ENCODE data around the gene ZNF618.

The ZNF618 gene

DNA sequence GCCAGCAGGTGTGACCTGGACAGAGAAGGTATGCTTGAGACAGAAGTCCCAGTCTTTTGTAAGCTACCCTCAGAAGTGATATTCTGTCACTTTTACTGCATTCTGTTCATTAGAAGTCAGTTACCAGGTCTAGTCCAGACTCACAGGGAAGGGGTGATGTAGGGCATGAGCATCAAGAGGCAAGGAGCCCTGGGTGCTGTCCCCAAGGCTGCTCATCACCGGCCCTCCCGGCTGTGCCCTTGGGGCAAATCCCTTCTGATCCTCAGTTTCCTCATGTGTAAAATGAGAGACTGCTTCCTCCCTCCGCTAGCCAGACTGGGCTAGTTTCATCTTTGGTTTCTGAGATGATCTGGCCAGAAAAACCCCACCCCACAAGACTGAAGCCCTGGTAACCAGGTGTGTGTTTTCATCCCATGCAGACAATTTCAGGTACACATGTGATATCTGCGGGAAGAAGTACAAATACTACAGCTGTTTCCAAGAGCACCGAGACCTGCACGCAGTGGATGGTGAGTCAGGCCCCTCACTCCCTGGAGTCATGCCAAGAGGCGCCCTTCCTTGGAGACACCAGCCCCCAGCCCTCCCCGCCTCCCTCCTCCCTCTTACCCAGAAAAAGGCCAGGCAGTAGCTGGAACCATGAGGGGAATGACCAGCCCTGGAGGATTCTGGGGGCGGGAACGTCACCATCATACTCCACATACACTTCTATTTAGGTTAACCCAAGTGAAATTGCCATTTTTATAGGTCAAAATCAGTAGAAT is 131.0 kb downstream of the ZNF618 start:
- H3K4me3 ChIP-seq (ENCODE audit: low read length): no peak overlapping the region
- TF ChIP-seq, protein P1, sequence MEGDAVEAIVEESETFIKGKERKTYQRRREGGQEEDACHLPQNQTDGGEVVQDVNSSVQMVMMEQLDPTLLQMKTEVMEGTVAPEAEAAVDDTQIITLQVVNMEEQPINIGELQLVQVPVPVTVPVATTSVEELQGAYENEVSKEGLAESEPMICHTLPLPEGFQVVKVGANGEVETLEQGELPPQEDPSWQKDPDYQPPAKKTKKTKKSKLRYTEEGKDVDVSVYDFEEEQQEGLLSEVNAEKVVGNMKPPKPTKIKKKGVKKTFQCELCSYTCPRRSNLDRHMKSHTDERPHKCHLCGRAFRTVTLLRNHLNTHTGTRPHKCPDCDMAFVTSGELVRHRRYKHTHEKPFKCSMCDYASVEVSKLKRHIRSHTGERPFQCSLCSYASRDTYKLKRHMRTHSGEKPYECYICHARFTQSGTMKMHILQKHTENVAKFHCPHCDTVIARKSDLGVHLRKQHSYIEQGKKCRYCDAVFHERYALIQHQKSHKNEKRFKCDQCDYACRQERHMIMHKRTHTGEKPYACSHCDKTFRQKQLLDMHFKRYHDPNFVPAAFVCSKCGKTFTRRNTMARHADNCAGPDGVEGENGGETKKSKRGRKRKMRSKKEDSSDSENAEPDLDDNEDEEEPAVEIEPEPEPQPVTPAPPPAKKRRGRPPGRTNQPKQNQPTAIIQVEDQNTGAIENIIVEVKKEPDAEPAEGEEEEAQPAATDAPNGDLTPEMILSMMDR (conservative IDR thresholded peaks at IDR 0.05; ENCODE audit: low read length): no peak
- DNase-seq (ENCODE audit: low read depth): no peak

DNA sequence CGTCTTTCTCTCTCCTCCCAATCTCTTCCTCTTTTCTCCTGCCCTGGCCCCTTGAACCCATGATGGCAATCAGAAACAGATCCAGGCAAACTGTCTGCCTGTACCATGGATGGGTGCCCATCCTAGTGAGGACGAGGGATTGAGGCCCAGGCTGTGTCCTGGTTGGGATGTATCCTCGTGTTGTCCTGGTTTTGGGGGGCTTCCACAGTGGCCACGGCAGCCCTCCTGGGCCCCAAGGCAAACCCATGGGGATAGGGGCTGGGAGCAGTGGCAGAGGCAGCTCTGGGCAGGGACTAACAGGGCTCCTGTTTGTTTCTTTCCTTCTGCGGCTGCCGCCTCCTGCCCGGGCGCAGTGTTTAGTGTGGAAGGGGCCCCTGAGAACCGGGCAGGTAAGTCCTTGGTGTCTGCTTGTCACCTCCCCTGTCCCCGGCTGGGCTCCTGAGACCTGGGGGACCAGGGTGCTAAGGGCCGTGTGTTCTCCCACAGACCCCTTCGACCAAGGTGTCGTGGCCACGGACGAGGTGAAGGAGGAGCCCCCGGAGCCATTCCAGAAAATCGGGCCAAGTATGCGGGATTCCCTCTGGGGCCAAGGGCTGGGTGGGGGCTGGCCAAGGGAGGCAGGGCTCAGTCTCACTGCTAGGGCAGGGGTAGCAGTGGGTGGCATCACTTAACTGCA is 132.0 kb downstream of the ZNF618 start:
- H3K4me3 ChIP-seq (ENCODE audit: low read length): no peak overlapping the region
- no peak for DNase-seq (ENCODE audit: low read depth)
- TF ChIP-seq, protein P1 (conservative IDR thresholded peaks at IDR 0.05; ENCODE audit: low read length): no peak

DNA sequence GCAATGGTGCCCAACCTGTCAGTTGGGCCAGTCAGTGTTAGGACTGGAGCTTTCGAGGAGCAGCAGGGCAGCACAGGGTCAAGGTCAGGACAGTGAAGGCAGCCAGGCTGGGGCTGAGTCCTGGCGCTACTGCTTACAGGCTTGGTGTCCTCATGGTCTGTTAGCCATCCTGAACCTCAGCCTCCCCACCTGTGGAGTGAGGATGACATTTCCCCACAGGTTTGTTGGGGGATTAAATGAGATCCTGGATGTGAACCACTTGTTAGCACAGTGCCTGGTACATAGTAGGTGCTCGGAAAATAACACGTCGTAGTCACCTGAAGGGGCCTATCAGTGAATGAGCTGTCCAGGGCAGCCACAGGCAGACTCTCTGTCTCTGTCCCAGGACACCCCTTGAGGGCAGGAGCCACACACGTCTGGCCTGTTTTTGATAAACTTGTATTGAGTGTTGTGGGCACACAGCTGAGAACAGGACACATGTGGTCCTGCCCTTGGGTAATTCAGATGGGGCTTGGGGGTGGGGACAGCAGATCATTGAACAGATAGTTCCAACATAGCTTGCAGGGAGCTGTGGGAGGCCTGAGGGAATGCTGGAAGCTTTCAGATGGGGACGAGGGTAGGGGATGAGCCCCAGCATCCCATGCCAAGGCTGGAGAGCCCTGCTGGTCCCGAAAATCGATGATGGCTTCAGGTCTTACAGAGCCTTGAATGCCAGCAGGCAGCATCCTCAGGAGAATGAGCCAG is 132.7 kb downstream of the ZNF618 start:
- TF ChIP-seq, protein P1 (conservative IDR thresholded peaks at IDR 0.05; ENCODE audit: low read length): no peak
- no peak overlapping the region for H3K4me3 ChIP-seq (ENCODE audit: low read length)
- no peak for DNase-seq (ENCODE audit: low read depth)

DNA sequence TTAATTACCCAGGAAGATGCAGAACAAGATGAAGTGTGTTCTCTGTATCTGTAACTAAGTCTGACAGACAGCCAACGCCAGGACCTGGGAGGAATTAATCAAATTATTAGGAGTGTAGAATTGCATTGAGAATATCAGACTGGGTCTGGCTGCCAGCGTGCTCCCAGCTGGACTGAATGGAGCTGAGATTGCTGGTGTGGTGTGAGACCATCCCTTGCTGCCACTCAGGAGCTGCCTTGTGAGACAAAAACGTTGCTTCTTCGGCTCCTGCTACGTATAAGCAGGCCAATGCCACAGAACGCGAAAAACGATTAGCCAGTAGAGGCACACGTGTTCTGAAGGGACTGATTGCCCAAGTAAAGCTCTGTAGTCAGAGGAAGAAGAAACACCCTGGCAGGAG is 135.2 kb downstream of the ZNF618 start:
- H3K4me3 ChIP-seq (ENCODE audit: low read length): no peak overlapping the region
- no peak for DNase-seq (ENCODE audit: low read depth)
- TF ChIP-seq, protein P1 (conservative IDR thresholded peaks at IDR 0.05; ENCODE audit: low read length): no peak

GRCh38 chr9:114012126-114012525 is 136.0 kb downstream of the ZNF618 start:
- no peak overlapping the region for H3K4me3 ChIP-seq (ENCODE audit: low read length)
- DNase-seq (ENCODE audit: low read depth): no peak
- TF ChIP-seq, protein P1 (conservative IDR thresholded peaks at IDR 0.05; ENCODE audit: low read length): no peak

GRCh38 chr9:114014044-114014443 is 137.9 kb downstream of the ZNF618 start:
- no peak overlapping the region for H3K4me3 ChIP-seq (ENCODE audit: low read length)
- DNase-seq (ENCODE audit: low read depth): no peak
- TF ChIP-seq, protein P1 (conservative IDR thresholded peaks at IDR 0.05; ENCODE audit: low read length): no peak
